ENCODE results near the gene SCRN2. TPM values are rescaled to one million over a fixed set of nuclear protein-coding genes. Genes with fewer than 3 reads are reported as not detected.

Gene SCRN2
- total and polyA plus RNA-seq, 2 experiments from 2014 or later, result 40.6 to 45.5 TPM

DNA sequence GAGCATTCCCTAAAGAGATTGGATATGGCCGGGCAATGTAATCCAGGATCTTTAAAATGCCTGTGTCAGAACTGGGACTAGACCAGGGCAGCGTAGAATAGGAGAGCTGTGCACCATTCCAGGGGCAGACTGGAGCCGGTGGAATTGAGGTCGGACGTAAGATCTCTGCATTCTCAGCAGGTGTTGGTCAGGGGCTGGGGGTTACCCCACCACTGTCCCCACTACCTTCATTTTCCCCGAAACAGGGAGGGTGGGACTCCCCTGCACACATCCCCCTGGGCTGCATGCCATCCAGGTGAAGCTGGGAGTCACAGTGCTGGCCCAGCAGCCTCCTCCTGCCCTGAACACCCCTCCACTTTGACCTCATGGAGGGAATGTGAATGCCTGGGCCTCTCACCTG, 37.3 kb downstream of the SCRN2 start (continued):
- no peak for TF ChIP-seq CTCF (conservative IDR thresholded peaks at IDR 0.05; ENCODE audit: low read depth in 2 of 2)
- no peak for TF ChIP-seq CREB1 (CRISPR knock-in tag; IDR thresholded peaks at IDR 0.05; ENCODE audit: low read depth)
- TF ChIP-seq NANOG (IDR thresholded peaks at IDR 0.05; ENCODE audit: borderline replicate concordance), result no peak

DNA sequence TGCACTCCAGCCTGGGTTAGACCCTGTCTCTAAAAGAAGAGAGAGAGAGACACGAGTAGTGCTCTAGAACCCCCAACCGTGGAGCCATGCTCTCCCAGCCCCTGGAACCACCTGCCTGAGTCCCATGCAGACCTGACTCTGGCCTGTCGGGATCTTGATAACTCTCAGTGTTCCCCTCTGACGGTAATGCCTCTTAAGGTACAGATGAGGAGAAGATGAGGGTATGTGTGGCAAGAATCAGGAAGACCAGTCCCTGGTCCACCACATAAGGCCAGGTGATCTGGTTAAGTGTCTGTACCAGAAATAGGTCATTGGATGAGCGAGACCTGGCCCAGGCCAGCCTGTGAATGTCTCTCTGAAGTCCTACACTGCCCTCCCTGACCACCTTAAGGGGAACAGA, 37.9 kb downstream of the SCRN2 start:
- no peak for ATAC-seq
- no peaks in the 10 kb centered on the region for H3K4me1 Mint-ChIP-seq
- H3K27me3 Mint-ChIP-seq (ENCODE audit: insufficient read depth, low read depth, poor library complexity), result peaks cover 8% of the 10 kb centered on the region
- TF ChIP-seq ZNF331 (CRISPR knock-in tag; IDR thresholded peaks at IDR 0.05; ENCODE audit: low read depth) (no peak), EZH2 (IDR thresholded peaks at IDR 0.05; ENCODE audit: low read depth, unreplicated experiment) (no peak), JUNB (IDR thresholded peaks at IDR 0.05; ENCODE audit: unreplicated experiment) (no peak), ZNF114 (CRISPR knock-in tag; IDR thresholded peaks at IDR 0.05) (no peak), ETS1 (IDR thresholded peaks at IDR 0.05) (no peak), NANOG (IDR thresholded peaks at IDR 0.05; ENCODE audit: borderline replicate concordance) (no peak), EZH2phosphoT487 (IDR thresholded peaks at IDR 0.05; ENCODE audit: unreplicated experiment) (no peak), CTCF (conservative IDR thresholded peaks at IDR 0.05; ENCODE audit: low read depth in 2 of 2) (no peak), CREB1 (CRISPR knock-in tag; IDR thresholded peaks at IDR 0.05; ENCODE audit: low read depth) (no peak), STAT1 (IDR thresholded peaks at IDR 0.05; ENCODE audit: unreplicated experiment) (no peak), POLR2AphosphoS5 (IDR thresholded peaks at IDR 0.05; ENCODE audit: low read depth) (no peak)
- TF ChIP-seq, protein P1, sequence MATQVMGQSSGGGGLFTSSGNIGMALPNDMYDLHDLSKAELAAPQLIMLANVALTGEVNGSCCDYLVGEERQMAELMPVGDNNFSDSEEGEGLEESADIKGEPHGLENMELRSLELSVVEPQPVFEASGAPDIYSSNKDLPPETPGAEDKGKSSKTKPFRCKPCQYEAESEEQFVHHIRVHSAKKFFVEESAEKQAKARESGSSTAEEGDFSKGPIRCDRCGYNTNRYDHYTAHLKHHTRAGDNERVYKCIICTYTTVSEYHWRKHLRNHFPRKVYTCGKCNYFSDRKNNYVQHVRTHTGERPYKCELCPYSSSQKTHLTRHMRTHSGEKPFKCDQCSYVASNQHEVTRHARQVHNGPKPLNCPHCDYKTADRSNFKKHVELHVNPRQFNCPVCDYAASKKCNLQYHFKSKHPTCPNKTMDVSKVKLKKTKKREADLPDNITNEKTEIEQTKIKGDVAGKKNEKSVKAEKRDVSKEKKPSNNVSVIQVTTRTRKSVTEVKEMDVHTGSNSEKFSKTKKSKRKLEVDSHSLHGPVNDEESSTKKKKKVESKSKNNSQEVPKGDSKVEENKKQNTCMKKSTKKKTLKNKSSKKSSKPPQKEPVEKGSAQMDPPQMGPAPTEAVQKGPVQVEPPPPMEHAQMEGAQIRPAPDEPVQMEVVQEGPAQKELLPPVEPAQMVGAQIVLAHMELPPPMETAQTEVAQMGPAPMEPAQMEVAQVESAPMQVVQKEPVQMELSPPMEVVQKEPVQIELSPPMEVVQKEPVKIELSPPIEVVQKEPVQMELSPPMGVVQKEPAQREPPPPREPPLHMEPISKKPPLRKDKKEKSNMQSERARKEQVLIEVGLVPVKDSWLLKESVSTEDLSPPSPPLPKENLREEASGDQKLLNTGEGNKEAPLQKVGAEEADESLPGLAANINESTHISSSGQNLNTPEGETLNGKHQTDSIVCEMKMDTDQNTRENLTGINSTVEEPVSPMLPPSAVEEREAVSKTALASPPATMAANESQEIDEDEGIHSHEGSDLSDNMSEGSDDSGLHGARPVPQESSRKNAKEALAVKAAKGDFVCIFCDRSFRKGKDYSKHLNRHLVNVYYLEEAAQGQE (IDR thresholded peaks at IDR 0.05; ENCODE audit: unreplicated experiment), result no peak

More for the DNA sequence above, 37.9 kb downstream of the SCRN2 start:
- Mint-ChIP-seq H3K4me3 (no peak overlapping the region), H3K36me3 (ENCODE audit: low read depth) (no peaks in the 10 kb centered on the region), H3K9me3 (no peaks in the 10 kb centered on the region), H3K27ac (no peak overlapping the region)
- Histone ChIP-seq H2AFZ (no peak overlapping the region), H3K79me2 (replicated peaks; ENCODE audit: insufficient read depth) (no peaks in the 10 kb centered on the region), H3K9me2 (ENCODE audit: insufficient read depth) (no peaks in the 10 kb centered on the region), H3K4me3 (no peak overlapping the region), H3K4me1 (ENCODE audit: insufficient read depth) (no peaks in the 10 kb centered on the region), H3K27ac (ENCODE audit: low read depth) (no peak overlapping the region), H4K20me1 (replicated peaks; ENCODE audit: insufficient read depth) (no peaks in the 10 kb centered on the region; the same call in 1 of the 2 replicates), H3K36me3 (ENCODE audit: insufficient read depth) (no peaks in the 10 kb centered on the region), H3K27me3 (ENCODE audit: insufficient read depth) (no peaks in the 10 kb centered on the region), H3K4me2 (no peak overlapping the region), H3F3A (replicated peaks; ENCODE audit: low read depth) (no peaks in the 10 kb centered on the region)
- no peak for DNase-seq (ENCODE audit: low spot score)
